Stomach (tissue), 4 donors: ENCODE measurements around the gene ZNF41.

ENCODE experiments used
- CTCF ChIP-seq, 7 experiments: fragments of 450-650 bp in 4 of 7; fragments of 200-600 bp in 3 of 7; sonication (generic) in 3 of 7; IDR thresholded peaks; one replicate each; pipeline ENCODE4 v1.5.1; 2016 to 2019; ENCODE audit warnings: antibody characterized with exemption in 7 of 7, control low read depth in 2 of 7, mild to moderate bottlenecking in 1 of 7
- EP300 ChIP-seq: sonication (generic); formaldehyde crosslinking; IDR thresholded peaks from one replicate; pipeline ENCODE4 v1.6.1; 2017; ENCODE audit warnings: antibody characterized with exemption
- POLR2AphosphoS5 ChIP-seq, 3 donors: sonication (generic); formaldehyde crosslinking; IDR thresholded peaks; one replicate each; pipeline ENCODE4 v1.6.1; 2016; ENCODE audit warnings: antibody characterized with exemption in 3 of 3

DNA sequence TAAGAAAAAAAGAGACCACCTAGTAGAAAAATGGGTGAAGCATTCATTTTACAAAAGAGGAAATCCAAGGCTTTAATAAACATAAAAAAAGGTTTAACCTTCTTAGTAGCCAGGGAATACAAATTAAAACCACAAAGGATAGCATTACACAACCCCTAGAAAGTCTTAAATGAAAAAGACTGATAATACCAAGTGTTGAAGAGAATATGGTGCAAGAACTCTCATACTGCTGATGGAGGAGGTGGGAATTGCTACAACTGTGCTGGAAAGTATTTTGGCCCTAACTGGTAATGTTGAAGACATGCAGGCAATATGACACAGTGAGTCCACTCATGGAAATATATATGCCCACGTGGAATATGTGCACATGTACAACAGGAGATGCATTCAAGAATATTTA, 22.5 kb downstream of the ZNF41 start:
- TF ChIP-seq CTCF (IDR thresholded peaks at IDR 0.05) (no peak), POLR2AphosphoS5 (IDR thresholded peaks at IDR 0.05) (no peak), EP300 (no peak)
